ENCODE results near the gene CALN1. TPM values are rescaled to one million over a fixed set of nuclear protein-coding genes. Genes with fewer than 3 reads are reported as not detected.

The CALN1 gene
- total RNA-seq, 1 donor from 2014 or later = 0.20 TPM

- intact Hi-C loops (cut with micrococcal nuclease) = no loop called here
These were observed 594.2 kb downstream of the CALN1 start for GRCh38 chr7:71817916-71818315.

GRCh38 chr7:71808115-71808514, 604.0 kb downstream of the CALN1 start:
- intact Hi-C loops (cut with micrococcal nuclease) = no loop called here

DNA sequence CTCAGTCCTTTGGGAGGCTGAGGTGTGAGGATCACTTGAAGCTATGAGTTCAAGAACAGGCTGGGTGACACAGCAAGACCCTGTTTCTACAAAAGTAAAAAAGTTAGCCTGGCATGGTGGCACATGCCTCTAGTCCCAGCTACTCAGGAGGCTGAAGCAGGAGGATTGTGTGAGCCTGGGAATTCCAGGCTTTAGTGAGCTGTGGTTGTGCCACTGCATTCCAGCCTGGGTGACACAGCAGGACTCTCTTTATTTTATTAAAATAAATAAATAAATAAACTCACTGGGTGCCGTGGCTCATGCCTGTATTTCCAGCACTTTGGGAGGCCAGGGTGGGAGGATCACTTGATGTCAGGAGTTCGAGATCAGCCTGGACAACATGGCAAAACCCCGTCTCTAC, 607.9 kb downstream of the CALN1 start:
- intact Hi-C loops (cut with micrococcal nuclease) = no loop called here

GRCh38 chr7:71801976-71802375, 610.2 kb downstream of the CALN1 start:
- intact Hi-C loops (cut with micrococcal nuclease) = no loop called here

DNA sequence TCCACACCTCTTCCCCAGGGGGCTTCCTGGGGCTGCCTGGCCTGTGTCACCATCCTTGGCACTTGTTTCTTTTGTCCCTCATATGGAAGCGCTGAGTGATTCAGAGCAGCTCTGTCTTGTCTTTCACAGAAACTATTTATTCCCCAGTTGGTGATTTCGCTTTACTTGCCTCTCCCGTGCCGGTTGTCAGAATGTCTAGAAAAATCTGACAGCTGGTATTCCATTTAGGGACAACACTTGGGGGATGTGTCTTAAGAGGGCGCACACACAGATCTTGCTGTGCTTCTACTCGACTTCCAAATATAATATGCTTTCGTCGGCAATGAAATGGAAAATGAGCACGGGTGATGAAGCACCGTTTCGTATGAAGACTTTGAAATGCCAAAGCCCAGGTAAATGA, 611.8 kb downstream of the CALN1 start:
- intact Hi-C loops (cut with micrococcal nuclease) = no loop called here

DNA sequence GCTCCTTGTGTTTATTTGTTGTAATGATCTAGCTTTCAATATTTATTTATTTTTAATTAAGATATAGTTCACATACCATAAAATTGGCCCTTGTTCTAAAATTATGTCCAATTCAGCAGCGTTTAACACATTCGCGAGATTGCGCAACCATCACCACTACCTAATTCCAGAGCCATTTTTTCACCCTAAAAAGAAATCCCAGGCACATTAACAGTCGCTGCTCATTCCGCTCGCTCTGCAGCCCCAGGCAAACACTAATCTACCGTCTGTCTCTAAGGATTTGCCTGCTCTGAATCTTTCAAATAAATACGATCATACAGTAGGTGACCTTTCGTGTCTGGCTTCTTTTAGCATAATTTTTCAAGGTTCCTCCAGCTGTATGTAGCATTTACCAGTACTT, 616.7 kb downstream of the CALN1 start:
- intact Hi-C loops (cut with micrococcal nuclease) = no loop called here

DNA sequence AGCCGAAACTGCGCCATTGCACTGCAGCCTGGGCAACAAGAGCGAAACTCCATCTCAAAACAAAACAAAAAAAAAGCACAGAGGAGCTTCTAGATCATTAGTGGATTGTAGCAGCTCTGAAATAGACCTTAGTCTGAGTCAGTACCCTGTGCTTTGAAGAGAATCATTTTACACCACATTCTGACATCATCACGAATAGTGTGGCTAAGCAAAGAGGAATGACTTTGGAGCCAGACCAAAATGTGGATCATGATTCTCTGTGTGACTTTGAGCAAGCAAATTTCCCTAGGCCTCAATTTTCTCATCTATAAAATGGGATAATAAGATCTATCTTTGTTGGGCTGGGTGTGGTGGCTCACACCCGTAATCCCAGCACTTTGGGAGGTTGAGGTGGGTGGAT, 618.9 kb downstream of the CALN1 start:
- intact Hi-C loops (cut with micrococcal nuclease) = no loop called here

- intact Hi-C loops (cut with micrococcal nuclease) = no loop called here
These were observed 624.6 kb downstream of the CALN1 start for GRCh38 chr7:71787513-71787912.

DNA sequence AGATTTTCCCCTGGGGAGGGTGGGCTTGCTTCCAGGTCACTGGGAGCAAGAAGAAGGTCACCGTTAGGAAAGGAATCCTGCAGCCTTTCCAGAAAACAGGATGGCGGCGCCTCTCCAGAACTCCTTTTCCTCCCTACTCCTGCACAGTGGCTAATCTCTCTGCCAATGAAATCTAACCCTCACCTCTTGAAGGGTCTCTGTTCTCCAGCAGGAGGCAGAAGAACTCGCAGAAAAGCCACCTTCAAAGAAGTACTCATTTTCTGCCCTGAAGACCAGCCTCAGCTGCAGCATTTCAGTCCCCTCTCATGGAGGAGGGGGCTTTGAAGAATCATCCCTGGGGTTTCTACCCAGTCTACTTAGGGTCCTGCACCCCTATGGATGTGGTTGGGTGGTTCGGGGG, 626.9 kb downstream of the CALN1 start:
- intact Hi-C loops (cut with micrococcal nuclease) = no loop called here

DNA sequence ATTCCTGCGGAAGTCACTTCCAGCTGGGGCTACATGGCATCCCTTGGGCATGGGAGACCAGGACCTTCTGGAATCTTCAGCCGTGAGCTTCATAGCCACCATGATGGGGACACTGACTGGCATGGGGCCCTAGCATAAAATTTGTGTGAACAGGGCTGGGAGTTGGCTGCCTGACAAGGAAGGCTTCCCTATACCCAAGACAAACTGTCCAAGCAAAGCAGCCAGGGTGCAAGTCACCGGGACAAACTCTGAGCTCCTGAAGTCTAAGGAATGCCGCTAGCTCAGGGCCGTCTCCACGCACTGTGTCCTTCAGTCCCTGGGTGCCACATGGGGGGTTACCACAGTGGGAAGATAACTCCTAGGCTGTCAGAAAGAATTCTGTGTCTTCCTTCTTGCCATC, 627.4 kb downstream of the CALN1 start:
- intact Hi-C loops (cut with micrococcal nuclease) = no loop called here

DNA sequence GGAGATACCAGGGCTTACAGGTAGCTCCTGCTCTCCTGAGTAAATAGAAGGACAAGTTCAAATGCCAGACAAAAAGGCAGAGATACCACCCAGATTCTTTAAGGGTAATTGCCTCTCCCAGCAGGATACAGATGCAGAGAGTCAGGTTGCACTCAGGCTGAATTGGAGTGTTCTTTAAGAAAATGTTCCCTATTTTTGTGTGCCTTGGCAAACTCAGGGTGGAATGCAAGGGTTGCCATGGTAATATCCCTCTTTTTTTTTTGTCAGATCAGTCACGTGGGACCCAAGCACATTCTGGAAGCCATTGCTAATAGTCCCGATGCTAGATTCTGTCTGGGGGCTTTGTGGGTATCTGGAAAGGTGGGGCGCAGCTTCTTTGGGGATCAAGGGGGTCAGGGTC, 628.0 kb downstream of the CALN1 start:
- intact Hi-C loops (cut with micrococcal nuclease) = no loop called here

GRCh38 chr7:71783779-71784178, 628.4 kb downstream of the CALN1 start:
- intact Hi-C loops (cut with micrococcal nuclease) = no loop called here

DNA sequence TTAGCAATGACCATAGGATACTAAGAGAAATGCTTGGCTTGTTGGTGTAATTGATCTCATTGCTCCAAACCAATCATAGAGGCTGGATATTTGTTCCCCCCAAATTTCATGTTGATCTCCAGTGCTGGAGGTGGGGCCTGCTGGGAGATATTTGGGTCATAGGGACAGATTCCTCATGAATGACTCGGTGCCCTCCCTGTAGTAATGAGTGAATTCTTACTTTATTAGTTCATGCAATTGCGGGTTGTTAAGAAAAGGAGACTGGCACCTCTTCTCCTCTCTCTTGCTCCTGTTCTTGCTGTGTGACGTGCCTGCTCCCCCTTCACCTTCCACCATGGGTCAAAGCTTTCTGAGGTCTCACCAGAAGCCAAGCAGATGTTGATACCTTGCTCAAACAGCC, 630.1 kb downstream of the CALN1 start:
- intact Hi-C loops (cut with micrococcal nuclease) = no loop called here

- intact Hi-C loops (cut with micrococcal nuclease) = no loop called here
These were observed 631.9 kb downstream of the CALN1 start for GRCh38 chr7:71780282-71780681.

- intact Hi-C loops (cut with micrococcal nuclease) = no loop called here
These were observed 634.9 kb downstream of the CALN1 start for GRCh38 chr7:71777278-71777677.

GRCh38 chr7:71776726-71777125, 635.4 kb downstream of the CALN1 start:
- intact Hi-C loops (cut with micrococcal nuclease) = no loop called here

DNA sequence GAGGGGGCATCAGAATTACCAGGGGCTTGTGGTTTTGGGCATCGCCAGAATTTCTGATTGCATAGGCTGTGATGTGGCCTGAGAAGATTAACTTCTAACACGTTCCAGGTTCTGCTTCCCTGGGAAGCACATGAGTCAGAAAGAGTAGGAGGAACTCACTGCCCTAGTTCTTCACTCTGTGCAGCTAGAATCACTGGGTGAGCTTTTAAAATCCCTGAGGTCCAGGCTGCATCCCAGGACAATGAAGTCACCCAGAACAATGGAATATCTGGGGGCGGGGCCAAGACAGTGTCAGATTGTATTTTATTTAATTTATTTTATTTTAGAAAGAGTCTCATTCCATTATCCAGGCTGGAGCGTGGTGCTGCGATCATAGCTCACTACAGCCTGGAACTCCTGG, 636.5 kb downstream of the CALN1 start:
- intact Hi-C loops (cut with micrococcal nuclease) = no loop called here

DNA sequence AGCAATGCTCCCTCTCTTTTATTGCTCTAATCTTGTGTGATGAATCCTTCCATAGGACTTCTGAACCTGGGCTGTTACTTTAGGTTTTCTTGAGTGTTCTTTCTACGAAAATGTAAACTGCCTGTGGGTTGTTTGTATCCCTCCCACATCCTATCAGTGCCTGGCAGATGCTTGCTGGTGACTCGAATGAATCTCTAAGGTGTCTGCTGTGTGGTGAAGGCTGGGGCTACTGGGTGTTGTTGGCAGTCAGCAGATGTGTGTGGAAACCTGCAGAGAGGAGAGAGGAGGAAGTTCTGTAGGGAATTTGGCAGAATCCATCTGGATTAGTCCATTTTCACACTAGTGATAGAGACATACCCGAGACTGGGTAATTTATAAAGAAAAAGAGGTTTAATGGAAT, 639.4 kb downstream of the CALN1 start:
- intact Hi-C loops (cut with micrococcal nuclease) = no loop called here

GRCh38 chr7:71770269-71770907, 641.8 kb downstream of the CALN1 start:
- intact Hi-C loops (cut with micrococcal nuclease) = no loop called here

DNA sequence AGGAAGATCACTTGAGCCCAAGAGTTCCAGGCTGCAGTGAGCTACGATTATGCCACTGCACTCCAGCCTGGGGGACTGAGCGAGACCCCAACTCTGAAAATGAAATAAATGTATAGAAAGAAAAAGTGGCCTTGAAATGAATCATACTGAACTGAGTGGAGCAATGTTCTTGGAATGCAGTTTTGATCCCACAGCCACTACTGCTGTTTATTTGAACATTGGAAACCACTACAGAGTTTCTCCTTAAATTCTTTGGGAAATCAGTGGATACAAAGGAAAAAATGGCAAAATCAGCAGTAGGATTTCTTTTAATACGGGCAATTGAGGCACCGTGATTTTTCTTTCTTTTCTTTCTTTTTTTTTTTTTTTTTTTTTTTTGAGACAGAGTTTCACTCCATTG, 642.8 kb downstream of the CALN1 start:
- intact Hi-C loops (cut with micrococcal nuclease) = no loop called here

DNA sequence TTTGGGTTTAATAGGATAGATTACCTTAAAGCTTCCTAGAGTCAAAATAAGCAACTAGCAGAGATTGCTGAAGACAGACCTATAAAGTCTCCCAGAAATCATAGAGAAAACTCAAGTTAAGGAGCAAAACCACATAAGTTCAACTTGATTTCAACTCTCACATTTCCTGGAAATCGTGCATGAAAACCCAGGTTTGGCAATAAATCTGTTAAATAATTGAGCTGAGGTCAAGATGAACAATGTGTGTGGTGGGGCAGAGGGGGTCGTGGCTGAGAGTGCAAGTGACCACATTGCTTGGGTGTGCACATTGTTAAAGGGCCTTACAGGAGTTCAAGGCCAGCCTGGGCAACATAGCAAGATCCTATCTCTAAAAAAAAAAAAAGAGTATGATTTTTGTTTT, 643.7 kb downstream of the CALN1 start:
- intact Hi-C loops (cut with micrococcal nuclease) = no loop called here

DNA sequence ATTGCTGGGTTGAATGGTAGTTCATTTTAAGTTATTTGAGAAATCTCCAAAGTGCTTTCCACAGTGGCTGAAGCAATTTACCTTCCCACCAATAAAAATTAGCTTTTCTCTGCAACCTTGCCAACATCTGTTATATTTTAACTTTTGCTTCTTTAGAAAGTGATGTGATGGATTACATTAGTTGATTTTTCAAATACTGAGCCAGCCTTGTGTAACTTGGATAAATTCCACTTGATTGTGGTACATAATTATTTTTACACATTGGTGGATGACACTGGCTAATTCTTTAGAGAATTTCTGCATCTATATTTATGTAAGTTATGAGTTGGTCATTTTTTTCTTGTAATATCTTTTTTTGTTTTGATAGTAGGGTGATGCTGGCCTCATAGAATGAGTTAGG, 646.1 kb downstream of the CALN1 start:
- intact Hi-C loops (cut with micrococcal nuclease) = no loop called here

GRCh38 chr7:71761336-71761735, 650.8 kb downstream of the CALN1 start:
- intact Hi-C loops (cut with micrococcal nuclease) = no loop called here

DNA sequence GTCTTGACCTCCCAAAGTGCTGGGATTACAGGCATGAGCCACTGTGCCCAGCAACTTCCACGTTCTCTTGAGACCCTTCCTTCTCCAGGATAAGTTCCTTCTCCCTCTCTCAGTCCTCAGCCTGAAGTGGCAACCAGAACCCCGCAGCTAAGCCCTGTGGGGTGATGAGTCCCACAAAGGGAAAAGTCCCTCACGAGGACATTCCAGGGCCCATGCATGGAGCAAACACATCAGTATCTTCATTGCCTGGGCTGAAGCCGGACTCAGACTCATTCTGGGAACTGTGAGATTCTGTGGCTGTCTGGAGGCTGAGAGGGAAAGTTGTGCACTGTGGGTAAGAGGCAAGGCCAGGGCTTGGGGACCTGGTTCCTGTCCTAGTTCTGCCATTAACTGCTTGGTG, 657.3 kb downstream of the CALN1 start:
- intact Hi-C loops (cut with micrococcal nuclease) = no loop called here

All from T-helper 1 cell treated with Interleukin-12 subunit alpha and Interleukin-12 subunit beta and Interleukin-4 antibody, amounts not matched to agents 30 ng/mL and 1 ng/mL, for 36 hours (primary cell).